ENCODE results near the gene ZNF419.

Gene ZNF419

DNA sequence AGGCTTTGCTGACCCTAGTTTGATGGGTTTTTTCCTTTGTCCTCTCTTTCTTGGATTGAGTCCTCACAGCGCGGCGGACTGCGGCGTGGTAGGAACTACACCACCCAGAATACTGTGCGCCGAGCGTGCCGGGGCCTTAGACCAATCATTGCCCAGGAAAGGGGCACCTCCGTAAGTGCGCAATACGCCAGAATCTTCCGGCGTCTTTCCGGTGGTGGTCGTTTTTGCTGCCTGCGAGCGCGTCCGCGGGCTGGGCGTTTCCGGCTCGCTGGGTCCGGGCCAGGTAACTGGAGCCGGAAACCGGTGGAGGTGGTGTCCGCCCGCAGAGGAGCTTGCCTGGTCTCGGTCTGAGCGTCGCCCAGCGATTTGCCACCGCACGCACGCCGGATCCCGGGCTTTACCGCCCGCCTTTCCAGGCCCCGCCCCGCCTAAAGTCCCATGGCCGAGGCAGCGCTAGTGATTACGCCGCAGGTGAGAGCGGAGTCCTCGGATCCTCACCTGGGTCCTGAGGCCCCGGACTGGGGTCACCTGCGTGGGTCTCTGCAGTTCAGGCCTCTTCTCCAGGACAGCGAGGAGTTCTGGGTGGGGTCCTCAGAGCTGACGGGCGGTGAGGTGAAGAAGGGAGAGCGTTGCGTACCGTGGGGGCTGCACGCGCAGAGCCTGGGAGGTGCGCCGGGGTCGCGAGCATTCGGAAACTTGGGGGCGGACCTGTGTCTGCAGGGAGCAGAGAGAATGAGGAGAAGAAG, 39.8 kb downstream of the ZNF419 start, which contains the start of gene ZNF549:
TSS of gene ZNF549 (plus strand) at position 221 of the 746 bp plus-strand sequence. CDS start at position 439, 218 bp downstream.
- DNase-seq: peak; percentile 12 to 88 (median 68)

DNA sequence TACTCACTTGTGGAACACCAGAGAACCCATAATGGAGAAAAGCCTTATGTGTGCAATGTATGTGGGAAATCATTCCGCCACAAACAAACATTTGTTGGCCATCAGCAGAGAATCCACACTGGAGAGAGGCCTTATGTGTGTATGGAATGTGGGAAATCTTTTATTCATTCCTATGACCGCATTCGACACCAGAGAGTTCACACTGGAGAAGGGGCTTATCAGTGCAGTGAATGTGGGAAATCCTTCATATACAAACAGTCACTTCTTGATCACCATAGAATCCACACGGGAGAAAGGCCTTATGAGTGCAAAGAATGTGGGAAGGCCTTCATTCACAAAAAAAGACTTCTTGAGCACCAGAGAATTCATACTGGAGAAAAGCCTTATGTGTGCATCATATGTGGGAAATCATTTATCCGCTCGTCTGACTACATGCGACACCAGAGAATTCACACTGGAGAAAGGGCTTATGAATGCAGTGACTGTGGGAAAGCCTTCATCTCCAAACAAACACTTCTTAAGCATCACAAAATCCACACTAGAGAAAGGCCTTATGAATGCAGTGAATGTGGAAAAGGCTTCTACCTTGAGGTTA, 50.5 kb downstream of the ZNF419 start:
- no peak for DNase-seq

Data from amygdala (tissue), 56 donors.